UCSD-AML1 (cell line): ENCODE data around the gene ASB5.
"Not testable (repeated sequence)": the region's sequence is repeated elsewhere in the genome, so short reads cannot be mapped to it uniquely, and the experiment has no call there.

Experiments
- DNase-seq: peaks from one replicate; lab custom pipeline; 2025; ENCODE audit not compliant: unreplicated experiment; lab: John Stamatoyannopoulos, UW

ASB5 gene

GRCh38 chr4:176226736-176227135 is 42.3 kb downstream of the ASB5 start:
- no peak for DNase-seq

GRCh38 chr4:176223561-176223960 is 45.5 kb downstream of the ASB5 start:
- no peak for DNase-seq

GRCh38 chr4:176222149-176222548 is 46.9 kb downstream of the ASB5 start:
- DNase-seq, result no peak

- no peak for DNase-seq
These were observed 51.5 kb downstream of the ASB5 start for GRCh38 chr4:176217510-176217909.

GRCh38 chr4:176212351-176212750 is 56.7 kb downstream of the ASB5 start:
- not testable (repeated sequence) for DNase-seq

GRCh38 chr4:176210579-176211296 is 58.3 kb downstream of the ASB5 start:
- DNase-seq, result no peak

- no peak for DNase-seq
These were observed 58.9 kb downstream of the ASB5 start for GRCh38 chr4:176210101-176210500.

- no peak for DNase-seq
These were observed 59.5 kb downstream of the ASB5 start for GRCh38 chr4:176209535-176209934.

- DNase-seq, result no peak
These were observed 61.2 kb downstream of the ASB5 start for GRCh38 chr4:176207839-176208238.

GRCh38 chr4:176205299-176205698 is 63.7 kb downstream of the ASB5 start:
- no peak for DNase-seq

GRCh38 chr4:176198316-176198903 is 70.6 kb downstream of the ASB5 start:
- DNase-seq, result no peak

- DNase-seq, result peak; percentile 89
These were observed 73.6 kb downstream of the ASB5 start, which contains the start of gene SPATA4 for GRCh38 chr4:176195184-176195978. TSS of gene SPATA4 (minus strand) at chr4:176195585. CDS start at chr4:176195562, 23 bp downstream.

GRCh38 chr4:176193938-176194337 is 75.1 kb downstream of the ASB5 start:
- DNase-seq, result no peak

- no peak for DNase-seq
These were observed 75.9 kb downstream of the ASB5 start for GRCh38 chr4:176193126-176193525.

- DNase-seq, result no peak
These were observed 77.0 kb downstream of the ASB5 start for GRCh38 chr4:176191974-176192373.

- DNase-seq, result no peak
These were observed 78.9 kb downstream of the ASB5 start for GRCh38 chr4:176189891-176190795.

- no peak for DNase-seq
These were observed 80.4 kb downstream of the ASB5 start for GRCh38 chr4:176188654-176189053.

GRCh38 chr4:176187624-176188023 is 81.4 kb downstream of the ASB5 start:
- DNase-seq, result no peak

GRCh38 chr4:176186671-176187395 is 82.2 kb downstream of the ASB5 start:
- no peak for DNase-seq

- no peak for DNase-seq
These were observed 83.0 kb downstream of the ASB5 start for GRCh38 chr4:176186067-176186466.
